Esophagus (tissue), 2 donors: ENCODE results near the gene NPTXR. TPM values are rescaled to one million over a fixed set of nuclear protein-coding genes. Genes with fewer than 3 reads are reported as not detected.

Experiments used
- H3K27ac ChIP-seq, 2 donors: one replicate each; pipeline ENCODE4 v1.5.1; 2013; ENCODE audit warnings: low read depth in 2 of 2, mild to moderate bottlenecking in 2 of 2, inconsistent platforms in 1 of 2, low read length in 1 of 2, moderate library complexity in 1 of 2
- H3K27me3 ChIP-seq, 2 donors: one replicate each; pipeline ENCODE4 v1.6.1; 2013; ENCODE audit warnings: low read length in 2 of 2, control low read depth in 1 of 2, mild to moderate bottlenecking in 1 of 2; ENCODE audit not compliant: insufficient read depth in 2 of 2, control insufficient read depth in 1 of 2
- H3K36me3 ChIP-seq, 2 donors: one replicate each; pipeline ENCODE4 v1.6.1; 2013; ENCODE audit warnings: low read length in 1 of 2; ENCODE audit not compliant: control insufficient read depth in 2 of 2, insufficient read depth in 2 of 2
- H3K4me1 ChIP-seq, 2 donors: one replicate each; pipeline ENCODE4 v1.6.1; 2013; ENCODE audit warnings: low read length in 1 of 2; ENCODE audit not compliant: control insufficient read depth in 2 of 2, insufficient read depth in 2 of 2
- H3K4me3 ChIP-seq, 2 donors: one replicate each; pipeline ENCODE4 v1.5.1; 2013; ENCODE audit warnings: low read length in 2 of 2, mild to moderate bottlenecking in 2 of 2, low read depth in 1 of 2, moderate library complexity in 1 of 2
- H3K9me3 ChIP-seq, 2 donors: one replicate each; pipeline ENCODE4 v1.6.1; 2013; ENCODE audit warnings: mild to moderate bottlenecking in 2 of 2, low read depth in 1 of 2, low read length in 1 of 2, moderate library complexity in 1 of 2; ENCODE audit not compliant: control insufficient read depth in 2 of 2, insufficient read depth in 1 of 2
- WGBS, 2 donors: extraction: QIAGEN DNeasy Blood & Tissue Kit; methylation state at CpG; one replicate each; pipeline ENCODE4 v1.1.7; 2013; 5-methylcytosine and 5-hydroxymethylcytosine counted together
- polyA plus RNA-seq, 2 donors: library from polyadenylated mRNA; stranded (reverse); fragments of 200-250 nt; gene quantifications; one replicate each; pipeline ENCODE4 v1.2.3, GENCODE V29; 2013
- donor health status: healthy with polysubstance abuse.
- donor health status: Bipolar disorder and iron deficiency.

NPTXR gene
- polyA plus RNA-seq, 2 donors: 0.28 to 0.73 TPM

GRCh38 chr22:38828616-38829205, 15.1 kb downstream of the NPTXR start:
- no peaks in the 10 kb centered on the region for H3K36me3 ChIP-seq
- 83% methylated on average over 10 of the region's 10 CpGs for WGBS, 2 donors

DNA sequence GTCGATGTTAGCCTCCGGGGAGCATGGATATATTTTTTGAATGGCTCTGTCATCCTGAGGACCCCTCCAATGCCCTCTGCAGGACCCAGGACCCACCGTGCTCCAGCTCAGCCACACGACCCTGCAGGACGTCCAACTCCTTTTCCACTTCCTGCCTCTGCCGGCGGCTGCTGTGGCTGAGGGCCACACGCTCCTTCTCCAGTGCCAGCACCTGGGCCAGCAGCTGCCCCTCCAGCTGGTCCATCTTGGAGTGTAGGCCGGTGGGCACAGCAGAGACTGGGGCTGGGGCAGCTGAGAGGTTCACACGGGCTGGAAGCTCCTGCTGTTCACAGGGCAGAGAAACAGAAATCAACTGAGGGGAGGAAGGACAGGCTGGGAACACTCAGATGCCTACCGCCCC, 15.6 kb downstream of the NPTXR start:
- Histone ChIP-seq H3K36me3 (no peaks in the 10 kb centered on the region), H3K27ac (no peak overlapping the region), H3K27me3 (no peaks in the 10 kb centered on the region), H3K9me3 (no peaks in the 10 kb centered on the region), H3K4me3 (no peak overlapping the region), H3K4me1 (peaks cover 0 to 2% of the 10 kb centered on the region in 2 donors)
- WGBS, 2 donors: 71 to 77% methylated on average over 11 of the region's 11 CpGs

More at GRCh38 chr22:38828616-38829205, 15.1 kb downstream of the NPTXR start:
- H3K27ac ChIP-seq: no peak overlapping the region
- H3K4me3 ChIP-seq: no peak overlapping the region
- no peaks in the 10 kb centered on the region for H3K9me3 ChIP-seq
- peaks cover 0 to 2% of the 10 kb centered on the region in 2 donors for H3K4me1 ChIP-seq
- no peaks in the 10 kb centered on the region for H3K27me3 ChIP-seq

DNA sequence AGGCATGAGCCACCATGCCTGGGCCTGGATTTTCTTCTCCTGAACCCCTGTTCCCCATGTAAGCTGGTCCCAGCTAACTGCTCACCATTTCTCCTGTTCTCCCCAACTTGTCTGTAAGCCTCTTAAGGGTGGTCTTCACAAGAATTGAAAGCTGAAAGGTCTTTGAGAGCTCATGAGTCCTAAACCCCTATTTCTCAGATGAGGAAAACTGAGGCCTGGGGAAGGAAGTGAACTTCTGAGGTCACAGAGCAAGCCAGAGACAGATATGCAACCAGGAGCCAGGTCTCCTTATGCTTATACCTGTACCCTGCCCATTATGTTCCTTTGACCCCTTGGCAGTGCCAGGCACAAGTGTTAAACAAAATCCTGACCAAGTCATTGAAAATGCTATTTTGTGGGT, 16.3 kb downstream of the NPTXR start:
- no peak overlapping the region for H3K4me3 ChIP-seq
- no peak overlapping the region for H3K27ac ChIP-seq
- no peaks in the 10 kb centered on the region for H3K36me3 ChIP-seq
- H3K4me1 ChIP-seq: peaks cover 0 to 2% of the 10 kb centered on the region in 2 donors
- H3K27me3 ChIP-seq: no peaks in the 10 kb centered on the region
- no peaks in the 10 kb centered on the region for H3K9me3 ChIP-seq

- no peaks in the 10 kb centered on the region for H3K27me3 ChIP-seq
- H3K9me3 ChIP-seq: no peaks in the 10 kb centered on the region
- WGBS, 2 donors: 69 to 78% methylated on average over 5 of the region's 5 CpGs
- peaks cover 0 to 2% of the 10 kb centered on the region in 2 donors for H3K4me1 ChIP-seq
- H3K27ac ChIP-seq: no peak overlapping the region
- no peaks in the 10 kb centered on the region for H3K36me3 ChIP-seq
- no peak overlapping the region for H3K4me3 ChIP-seq
Observed at GRCh38 chr22:38826801-38827200, 17.0 kb downstream of the NPTXR start.

DNA sequence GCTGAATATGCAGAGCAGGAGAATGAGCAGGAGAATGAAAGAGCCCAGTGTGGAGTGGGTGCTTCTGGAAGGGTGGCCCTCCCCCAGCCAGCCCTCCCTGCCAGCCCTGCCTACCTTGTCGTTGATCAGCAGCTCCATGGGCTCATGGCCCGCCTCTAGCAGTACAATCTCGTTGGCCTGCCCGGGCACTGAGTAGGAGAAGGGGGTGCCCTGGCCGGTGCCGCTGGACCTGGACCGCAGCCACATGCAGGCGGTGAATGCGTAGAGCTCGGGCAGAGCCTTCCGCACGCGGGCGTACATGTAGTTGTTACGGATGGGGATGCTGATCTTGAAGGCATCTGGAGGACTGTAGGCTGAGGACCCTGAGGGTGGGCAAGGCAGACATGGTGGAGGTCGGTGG, 17.4 kb downstream of the NPTXR start:
- no peak overlapping the region for H3K27ac ChIP-seq
- H3K27me3 ChIP-seq: no peaks in the 10 kb centered on the region
- WGBS, 2 donors: 85 to 91% methylated on average over 16 of the region's 16 CpGs
- H3K4me3 ChIP-seq: no peak overlapping the region
- H3K36me3 ChIP-seq: no peaks in the 10 kb centered on the region
- H3K9me3 ChIP-seq: no peaks in the 10 kb centered on the region
- peaks cover 0 to 2% of the 10 kb centered on the region in 2 donors for H3K4me1 ChIP-seq

DNA sequence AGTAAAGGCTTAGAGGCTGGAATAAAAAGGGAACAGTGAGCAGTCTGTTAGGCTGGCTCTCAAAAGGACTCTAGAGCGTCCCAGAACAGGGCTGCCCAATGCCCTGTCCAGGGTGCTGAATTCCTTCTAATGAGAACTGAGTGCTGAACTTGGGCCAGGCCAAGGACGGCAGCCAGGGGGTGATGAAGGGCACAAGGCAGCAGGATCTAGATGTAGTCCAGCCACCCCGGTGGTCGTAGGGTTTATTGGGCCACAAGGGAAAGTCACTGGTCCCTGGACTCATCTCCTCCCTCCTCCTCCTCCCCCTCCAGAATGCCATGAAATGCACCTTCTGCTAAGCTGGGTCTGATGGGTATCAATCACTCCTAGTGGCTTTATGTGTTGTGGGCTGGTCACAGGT, 19.2 kb downstream of the NPTXR start:
- no peak overlapping the region for H3K27ac ChIP-seq
- H3K9me3 ChIP-seq: no peaks in the 10 kb centered on the region
- no peaks in the 10 kb centered on the region for H3K36me3 ChIP-seq
- WGBS, 2 donors: 6 to 8% methylated on average over 4 of the region's 4 CpGs
- H3K4me3 ChIP-seq: no peak overlapping the region
- no peaks in the 10 kb centered on the region for H3K4me1 ChIP-seq
- no peaks in the 10 kb centered on the region for H3K27me3 ChIP-seq

GRCh38 chr22:38823637-38824036, 20.2 kb downstream of the NPTXR start:
- WGBS, 2 donors: 78 to 84% methylated on average over 2 of the region's 2 CpGs
- Histone ChIP-seq H3K27ac (no peak overlapping the region), H3K4me1 (no peaks in the 10 kb centered on the region), H3K27me3 (no peaks in the 10 kb centered on the region), H3K4me3 (no peak overlapping the region), H3K9me3 (no peaks in the 10 kb centered on the region), H3K36me3 (no peaks in the 10 kb centered on the region)

DNA sequence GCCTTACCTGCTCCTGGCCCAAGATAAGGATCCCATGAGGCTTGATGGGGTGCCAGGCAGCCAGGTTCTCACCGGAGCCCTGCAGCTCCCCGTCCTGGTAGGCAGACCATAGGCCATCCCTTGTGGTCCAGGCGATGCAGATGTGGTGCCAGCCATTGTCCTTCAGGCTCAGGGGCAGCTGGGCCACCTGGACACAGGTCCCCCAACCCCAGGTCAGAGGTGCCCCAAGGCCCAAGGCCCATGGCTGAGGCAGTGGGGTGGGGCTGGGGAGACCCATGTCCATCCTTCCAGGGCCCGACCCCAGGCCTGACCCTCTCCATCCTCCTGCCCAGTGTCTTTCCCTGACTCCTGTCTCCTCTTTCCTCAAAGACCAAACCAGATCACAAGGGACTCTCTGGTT, 20.8 kb downstream of the NPTXR start:
- H3K9me3 ChIP-seq: no peaks in the 10 kb centered on the region
- no peaks in the 10 kb centered on the region for H3K27me3 ChIP-seq
- H3K27ac ChIP-seq: no peak overlapping the region
- WGBS, 2 donors: 91 to 96% methylated on average over 4 of the region's 4 CpGs
- no peaks in the 10 kb centered on the region for H3K36me3 ChIP-seq
- H3K4me3 ChIP-seq: no peak overlapping the region
- no peaks in the 10 kb centered on the region for H3K4me1 ChIP-seq

DNA sequence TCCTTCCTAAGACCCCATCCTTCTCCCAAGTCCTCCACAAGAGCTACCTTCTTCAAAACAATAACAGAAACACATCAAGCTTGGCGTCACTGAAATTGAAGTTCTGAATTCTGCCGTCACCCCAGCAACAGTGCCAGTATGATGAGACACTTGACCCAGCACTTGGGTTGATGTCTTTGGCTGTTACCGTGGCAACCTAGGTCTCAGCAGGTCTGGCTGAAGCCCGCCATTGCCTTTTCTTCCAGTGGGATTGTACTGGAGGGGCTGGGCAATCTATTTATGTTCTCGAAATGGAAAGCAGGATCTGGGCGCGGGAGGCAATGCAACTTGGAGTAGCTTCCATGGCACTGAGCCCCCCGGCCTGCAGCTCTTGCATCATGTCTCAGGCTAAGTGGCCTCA, 23.8 kb downstream of the NPTXR start:
- Histone ChIP-seq H3K4me1 (no peaks in the 10 kb centered on the region), H3K27ac (no peak overlapping the region), H3K27me3 (no peaks in the 10 kb centered on the region), H3K36me3 (no peaks in the 10 kb centered on the region), H3K4me3 (no peak overlapping the region), H3K9me3 (no peaks in the 10 kb centered on the region)
- WGBS, 2 donors: 81 to 83% methylated on average over 8 of the region's 8 CpGs

DNA sequence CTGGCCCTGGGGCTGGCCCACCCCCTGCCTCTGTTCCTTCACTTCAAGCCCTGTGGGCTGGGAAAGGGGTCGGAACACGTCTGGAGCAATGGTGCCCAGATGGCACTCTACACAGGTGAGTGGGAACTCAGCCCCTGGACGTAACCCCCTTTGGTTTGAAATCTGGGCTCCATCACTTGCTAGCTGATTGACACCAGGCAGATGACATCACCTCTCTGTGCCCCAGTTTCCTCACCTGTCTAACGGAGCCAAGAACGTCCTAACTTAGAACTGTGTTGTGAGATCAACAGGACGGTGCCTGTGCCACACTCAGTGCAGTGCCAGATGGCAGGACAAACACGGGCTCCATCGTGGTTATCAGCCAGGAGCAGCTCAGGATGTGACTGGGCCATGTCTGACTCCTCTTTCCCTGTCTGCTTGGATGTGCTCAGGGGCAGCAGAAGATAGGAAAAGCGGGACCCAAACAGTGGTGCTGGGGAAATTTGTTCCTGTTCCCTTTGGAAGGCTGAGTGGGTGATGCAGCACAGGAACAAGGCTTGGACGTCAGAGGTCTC, 24.4 kb downstream of the NPTXR start:
- Histone ChIP-seq H3K27me3 (no peaks in the 10 kb centered on the region), H3K9me3 (no peaks in the 10 kb centered on the region), H3K4me1 (no peaks in the 10 kb centered on the region), H3K4me3 (no peak overlapping the region), H3K36me3 (no peaks in the 10 kb centered on the region), H3K27ac (no peak overlapping the region)
- WGBS, 2 donors: 76 to 77% methylated on average over 10 of the region's 10 CpGs
